ENCODE measurements around the gene CSNK1D.

DNA sequence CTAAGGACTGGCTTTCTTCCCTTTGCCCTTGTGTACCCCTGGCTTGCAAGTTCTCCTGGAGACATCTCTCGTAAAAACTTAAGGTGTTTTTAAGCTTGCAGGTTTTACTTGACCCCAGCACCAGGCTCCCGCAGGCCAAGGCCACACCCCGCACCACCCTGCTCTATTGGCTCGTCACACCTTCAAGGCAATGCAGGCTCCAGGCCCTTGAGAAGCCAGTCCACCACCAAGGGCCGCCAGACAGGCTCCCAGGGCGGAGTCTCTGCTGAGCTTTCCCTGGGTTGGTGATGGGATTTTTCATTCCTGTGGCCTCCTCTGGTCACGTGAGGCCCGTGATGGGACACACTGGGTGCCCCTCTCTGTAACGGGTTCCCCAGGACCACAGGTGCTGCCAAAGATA, 9.9 kb downstream of the CSNK1D start:
- TF ChIP-seq CTCF (IDR thresholded peaks at IDR 0.05) (no peak), REST (IDR thresholded peaks at IDR 0.05; ENCODE audit: insufficient read depth in 1 of 2, low read depth in 2 of 2, low read length in 1 of 2) (no peak), POLR2AphosphoS5 (IDR thresholded peaks at IDR 0.05; ENCODE audit: low read depth, low read length) (no peak), SIN3A (IDR thresholded peaks at IDR 0.05; ENCODE audit: borderline replicate concordance, insufficient read depth, low read depth, low read length) (no peak), TCF7L2 (IDR thresholded peaks at IDR 0.05; ENCODE audit: low read depth, low read length) (no peak)

Measured in Panc1 (cell line).